Articular chondrocyte of knee joint (primary cell): ENCODE data around the gene RNU4-1. TPM values are rescaled to one million over a fixed set of nuclear protein-coding genes. Genes with fewer than 3 reads are reported as not detected.

Experiments
- small RNA-seq: library from RNA; depleted of rRNA; stranded (forward); fragments of <200 nt; gene quantifications from one replicate; pipeline ENCODE3, GENCODE V24; 2012
- total RNA-seq: library from RNA; depleted of rRNA; stranded (reverse); fragments of >200 nt; gene quantifications from 2 replicates; pipeline ENCODE4 v1.2.3, GENCODE V29; 2012

RNU4-1 gene
- total RNA-seq, result under 0.01 TPM in 2 replicates

DNA sequence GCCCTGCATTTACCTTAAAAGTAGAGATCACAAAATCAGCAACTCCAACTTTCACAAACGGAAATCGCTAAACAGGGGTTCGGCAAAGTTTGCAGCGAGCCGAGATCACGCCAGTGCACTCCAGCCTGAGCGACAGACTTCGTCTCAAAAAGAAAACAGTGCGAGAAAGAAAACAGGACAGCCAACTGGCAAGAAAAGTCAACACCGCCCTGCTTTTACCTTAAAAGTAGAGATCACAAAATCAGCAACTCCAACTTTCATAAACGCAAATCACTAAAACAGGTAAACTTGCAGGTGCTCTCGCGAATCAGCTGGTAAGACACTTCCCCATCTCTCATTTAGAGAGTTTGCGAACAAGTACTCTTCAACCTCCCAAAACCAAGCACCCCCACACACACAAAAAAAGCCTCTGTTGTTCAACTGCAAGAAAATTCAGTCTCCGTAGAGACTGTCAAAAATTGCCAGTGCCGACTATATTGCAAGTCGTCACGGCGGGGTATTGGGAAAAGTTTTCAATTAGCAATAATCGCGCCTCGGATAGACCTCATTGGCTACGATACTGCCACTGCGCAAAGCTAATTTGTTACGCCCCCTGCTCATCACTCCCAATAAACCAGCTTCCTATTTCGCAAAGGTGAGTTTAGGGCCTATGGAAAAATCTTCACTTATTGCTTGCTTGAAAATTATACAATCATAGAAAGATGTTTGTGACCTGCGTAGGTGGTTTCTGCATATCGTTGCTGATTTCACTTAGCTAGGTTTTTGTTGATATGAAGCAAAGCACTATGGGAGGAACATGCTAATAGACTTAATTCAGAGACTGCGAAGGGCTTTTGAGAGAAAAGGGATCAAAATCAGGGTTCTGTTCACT lies at the start of gene RNU4-1:
TSS of gene RNU4-1 (minus strand) at position 577 of the 871 bp plus-strand sequence.

GRCh38 chr12:120327593-120327992 lies 34.6 kb upstream of the RNU4-1 start, which contains the start of gene PLA2G1B:
Gene PLA2G1B (minus strand): TSS chr12:120327779. CDS start chr12:120327753, 26 bp downstream.

GRCh38 chr12:120301962-120302815 lies 9.2 kb upstream of the RNU4-1 start, which contains the start of gene SIRT4:
Gene SIRT4 (plus strand): TSS chr12:120302321. CDS start chr12:120303562, 1,241 bp downstream.

DNA sequence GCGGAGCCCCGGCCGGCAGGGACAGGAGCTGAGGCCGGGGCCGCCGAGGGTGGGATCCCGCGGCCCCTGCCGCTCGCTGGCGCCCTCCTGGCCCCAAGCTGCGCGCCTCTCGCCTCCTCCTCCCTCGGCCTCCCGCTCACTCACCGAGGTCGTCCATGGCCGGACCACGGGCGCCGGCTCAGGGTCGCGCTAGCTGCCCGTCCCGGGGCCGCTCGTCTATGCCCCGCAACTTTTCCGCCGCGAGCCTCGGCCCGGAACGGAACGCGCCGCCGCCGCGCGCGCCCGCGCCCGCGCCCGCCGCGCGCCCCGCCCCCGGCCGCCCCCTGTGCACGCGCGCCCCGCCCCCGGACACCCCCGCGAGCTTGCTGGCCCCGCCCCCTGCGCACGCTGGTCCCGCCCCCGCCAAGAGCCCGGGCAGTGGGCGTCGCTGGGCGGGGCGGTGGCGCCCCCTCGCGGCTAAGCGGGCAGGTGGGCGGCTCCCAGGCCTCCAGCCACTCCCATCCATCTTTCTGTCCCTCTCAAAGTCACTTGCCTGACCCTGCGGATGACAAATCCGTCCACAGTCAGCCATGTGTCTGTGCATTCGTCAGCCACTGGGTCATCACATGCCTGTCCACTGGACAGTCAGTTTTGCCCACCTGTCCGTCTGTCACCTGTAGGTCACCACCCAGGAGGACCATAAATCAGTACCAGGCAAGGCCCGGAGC lies 27.4 kb downstream of the RNU4-1 start, which contains the start of gene PXN:
TSS of gene PXN (minus strand) at position 258 of the 707 bp plus-strand sequence. CDS start at position 157, 101 bp downstream.

Small RNA genes within 50 kb of the gene (small RNA-seq; reads per million reads assigned to genes)
- gene RNU4-1, result 79.3 reads per million, percentile 97 among the genes with 10 or more reads in this experiment
- 182 reads per million, percentile 98 among the genes with 10 or more reads in this experiment for gene RNU4-2
- not detected for gene RNU6-1088P

Other genes with a start within 250 kb of the RNU4-1 start
- gene RAB35, start 176.5 kb downstream of the RNU4-1 start, total RNA-seq, result 25.1 and 26.0 TPM in 2 replicates
- 96.1 and 104 TPM in 2 replicates for gene GCN1, start 98.5 kb downstream of the RNU4-1 start, total RNA-seq
- 2,684 and 3,913 TPM in 2 replicates for gene RPLP0, start 92.1 kb downstream of the RNU4-1 start, total RNA-seq
- 36.1 and 37.2 TPM in 2 replicates for gene PXN, start 27.5 kb downstream of the RNU4-1 start, total RNA-seq
- gene RNU4-2, start 1.3 kb downstream of the RNU4-1 start, total RNA-seq, result under 0.01 TPM in 2 replicates
- gene SIRT4, start 9.1 kb upstream of the RNU4-1 start, total RNA-seq, result 1.0 and 1.8 TPM in 2 replicates
- not detected in 2 replicates for gene PLA2G1B, start 34.5 kb upstream of the RNU4-1 start, total RNA-seq
- 0.26 and 0.43 TPM in 2 replicates for gene MSI1, start 75.9 kb upstream of the RNU4-1 start, total RNA-seq
- 265 and 266 TPM in 2 replicates for gene COX6A1, start 144.9 kb upstream of the RNU4-1 start, total RNA-seq
- 24.6 and 27.8 TPM in 2 replicates for gene TRIAP1, start 153.1 kb upstream of the RNU4-1 start, total RNA-seq
- 16.3 and 20.8 TPM in 2 replicates for gene GATC, start 153.2 kb upstream of the RNU4-1 start, total RNA-seq
- gene SRSF9, start 176.5 kb upstream of the RNU4-1 start, total RNA-seq, result 123 and 127 TPM in 2 replicates
- gene DYNLL1, start 202.9 kb upstream of the RNU4-1 start, total RNA-seq, result 185 and 267 TPM in 2 replicates
- gene COQ5, start 235.9 kb upstream of the RNU4-1 start, total RNA-seq, result 20.4 and 28.8 TPM in 2 replicates
- 102 and 113 TPM in 2 replicates for gene RNF10, start 241.1 kb upstream of the RNU4-1 start, total RNA-seq